ENCODE results near the gene C11orf97.

DNA sequence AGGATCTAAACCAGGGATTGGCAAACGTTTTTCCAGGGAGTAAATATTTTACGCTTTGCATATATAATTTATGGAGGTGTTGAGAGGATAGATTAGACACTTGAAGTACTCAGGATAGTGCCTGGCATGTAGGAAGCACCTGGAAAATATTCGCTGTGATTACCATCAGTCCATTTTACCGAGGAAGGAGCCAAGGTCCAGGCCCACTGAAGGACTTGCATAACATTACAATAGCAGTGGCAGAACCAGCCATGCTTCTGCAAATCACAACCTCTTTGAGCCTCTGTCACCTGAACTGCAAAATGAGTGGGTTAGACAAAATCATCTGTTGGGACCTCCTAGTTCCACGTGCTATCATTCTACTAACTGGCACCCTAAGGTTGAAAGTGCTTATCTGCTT, 36.9 kb downstream of the C11orf97 start:
- no peak for TF ChIP-seq SOX6 (IDR thresholded peaks at IDR 0.05)
- TF ChIP-seq SOX6 (CRISPR knock-in tag; IDR thresholded peaks at IDR 0.05) = no peak
- no peak for TF ChIP-seq ZNF292 (CRISPR knock-in tag; IDR thresholded peaks at IDR 0.05; ENCODE audit: borderline replicate concordance, low read depth)
- TF ChIP-seq ZNF660 (CRISPR knock-in tag; IDR thresholded peaks at IDR 0.05; ENCODE audit: borderline replicate concordance, low read depth) = no peak
- no peak for TF ChIP-seq RAD21 (CRISPR knock-in tag; IDR thresholded peaks at IDR 0.05)
- no peak for TF ChIP-seq CTCF (CRISPR knock-in tag; IDR thresholded peaks at IDR 0.05)
- TF ChIP-seq ZNF510 (CRISPR knock-in tag; IDR thresholded peaks at IDR 0.05; ENCODE audit: low read depth) = no peak
- TF ChIP-seq, protein P1, sequence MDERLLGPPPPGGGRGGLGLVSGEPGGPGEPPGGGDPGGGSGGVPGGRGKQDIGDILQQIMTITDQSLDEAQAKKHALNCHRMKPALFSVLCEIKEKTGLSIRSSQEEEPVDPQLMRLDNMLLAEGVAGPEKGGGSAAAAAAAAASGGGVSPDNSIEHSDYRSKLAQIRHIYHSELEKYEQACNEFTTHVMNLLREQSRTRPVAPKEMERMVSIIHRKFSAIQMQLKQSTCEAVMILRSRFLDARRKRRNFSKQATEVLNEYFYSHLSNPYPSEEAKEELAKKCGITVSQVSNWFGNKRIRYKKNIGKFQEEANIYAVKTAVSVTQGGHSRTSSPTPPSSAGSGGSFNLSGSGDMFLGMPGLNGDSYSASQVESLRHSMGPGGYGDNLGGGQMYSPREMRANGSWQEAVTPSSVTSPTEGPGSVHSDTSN (CRISPR knock-in tag; IDR thresholded peaks at IDR 0.05) = no peak
- no peak for TF ChIP-seq MAF1 (CRISPR knock-in tag; IDR thresholded peaks at IDR 0.05; ENCODE audit: borderline replicate concordance)
- no peak for TF ChIP-seq SUZ12 (IDR thresholded peaks at IDR 0.05; ENCODE audit: low read depth, low read length)

All from HepG2 (cell line).